ENCODE measurements around the gene MAGEH1.

DNA sequence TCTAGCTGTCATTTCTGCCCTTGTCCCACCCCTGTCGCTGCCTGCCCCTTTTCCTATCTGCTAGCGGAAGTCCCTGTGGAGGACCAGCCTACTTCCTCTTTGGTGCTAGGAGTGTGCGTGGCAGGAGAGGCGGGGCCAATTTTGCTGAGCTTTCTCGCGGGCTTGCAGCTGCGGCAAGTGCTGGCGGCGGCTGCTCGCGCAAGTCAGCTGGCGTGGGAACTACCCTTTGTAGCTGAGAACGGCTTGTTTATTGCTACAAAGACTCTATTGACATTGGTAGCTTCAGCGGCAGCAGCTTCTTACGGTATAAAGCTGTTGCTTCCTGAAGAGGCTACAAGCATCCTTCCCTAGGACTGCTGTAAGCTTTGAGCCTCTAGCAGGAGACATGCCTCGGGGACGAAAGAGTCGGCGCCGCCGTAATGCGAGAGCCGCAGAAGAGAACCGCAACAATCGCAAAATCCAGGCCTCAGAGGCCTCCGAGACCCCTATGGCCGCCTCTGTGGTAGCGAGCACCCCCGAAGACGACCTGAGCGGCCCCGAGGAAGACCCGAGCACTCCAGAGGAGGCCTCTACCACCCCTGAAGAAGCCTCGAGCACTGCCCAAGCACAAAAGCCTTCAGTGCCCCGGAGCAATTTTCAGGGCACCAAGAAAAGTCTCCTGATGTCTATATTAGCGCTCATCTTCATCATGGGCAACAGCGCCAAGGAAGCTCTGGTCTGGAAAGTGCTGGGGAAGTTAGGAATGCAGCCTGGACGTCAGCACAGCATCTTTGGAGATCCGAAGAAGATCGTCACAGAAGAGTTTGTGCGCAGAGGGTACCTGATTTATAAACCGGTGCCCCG lies at the start of gene MAGEH1:
- TF ChIP-seq, protein P1, sequence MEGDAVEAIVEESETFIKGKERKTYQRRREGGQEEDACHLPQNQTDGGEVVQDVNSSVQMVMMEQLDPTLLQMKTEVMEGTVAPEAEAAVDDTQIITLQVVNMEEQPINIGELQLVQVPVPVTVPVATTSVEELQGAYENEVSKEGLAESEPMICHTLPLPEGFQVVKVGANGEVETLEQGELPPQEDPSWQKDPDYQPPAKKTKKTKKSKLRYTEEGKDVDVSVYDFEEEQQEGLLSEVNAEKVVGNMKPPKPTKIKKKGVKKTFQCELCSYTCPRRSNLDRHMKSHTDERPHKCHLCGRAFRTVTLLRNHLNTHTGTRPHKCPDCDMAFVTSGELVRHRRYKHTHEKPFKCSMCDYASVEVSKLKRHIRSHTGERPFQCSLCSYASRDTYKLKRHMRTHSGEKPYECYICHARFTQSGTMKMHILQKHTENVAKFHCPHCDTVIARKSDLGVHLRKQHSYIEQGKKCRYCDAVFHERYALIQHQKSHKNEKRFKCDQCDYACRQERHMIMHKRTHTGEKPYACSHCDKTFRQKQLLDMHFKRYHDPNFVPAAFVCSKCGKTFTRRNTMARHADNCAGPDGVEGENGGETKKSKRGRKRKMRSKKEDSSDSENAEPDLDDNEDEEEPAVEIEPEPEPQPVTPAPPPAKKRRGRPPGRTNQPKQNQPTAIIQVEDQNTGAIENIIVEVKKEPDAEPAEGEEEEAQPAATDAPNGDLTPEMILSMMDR (IDR thresholded peaks at IDR 0.05) = no peak
- TF ChIP-seq EP300 (IDR thresholded peaks at IDR 0.05) = no peak
- TF ChIP-seq POLR2AphosphoS5 (IDR thresholded peaks at IDR 0.05) = peak; percentile 79 to 85
